Measurements from ENCODE around the gene GXYLT1.
"Not testable (repeated sequence)": the region's sequence is repeated elsewhere in the genome, so short reads cannot be mapped to it uniquely, and the experiment has no call there.

The GXYLT1 gene

DNA sequence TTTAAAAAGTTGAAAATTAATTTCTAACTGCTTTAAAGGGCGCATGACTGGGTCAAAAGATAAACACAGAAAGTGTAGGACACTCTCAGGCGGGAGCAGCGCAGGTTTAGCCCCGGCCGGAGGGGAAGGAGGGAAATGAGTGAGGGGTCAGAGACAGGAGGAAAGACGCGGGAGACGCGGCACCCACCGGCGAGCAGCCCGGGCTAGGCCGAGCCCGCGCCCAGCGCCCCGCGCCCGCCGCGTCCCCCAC is 591 bp downstream of the GXYLT1 start:
- no peak for DNase-seq

- peak; percentile 22 to 32 (median 27) for DNase-seq
Observed at GRCh38 chr12:42143452-42144157, 1.1 kb downstream of the GXYLT1 start.

DNA sequence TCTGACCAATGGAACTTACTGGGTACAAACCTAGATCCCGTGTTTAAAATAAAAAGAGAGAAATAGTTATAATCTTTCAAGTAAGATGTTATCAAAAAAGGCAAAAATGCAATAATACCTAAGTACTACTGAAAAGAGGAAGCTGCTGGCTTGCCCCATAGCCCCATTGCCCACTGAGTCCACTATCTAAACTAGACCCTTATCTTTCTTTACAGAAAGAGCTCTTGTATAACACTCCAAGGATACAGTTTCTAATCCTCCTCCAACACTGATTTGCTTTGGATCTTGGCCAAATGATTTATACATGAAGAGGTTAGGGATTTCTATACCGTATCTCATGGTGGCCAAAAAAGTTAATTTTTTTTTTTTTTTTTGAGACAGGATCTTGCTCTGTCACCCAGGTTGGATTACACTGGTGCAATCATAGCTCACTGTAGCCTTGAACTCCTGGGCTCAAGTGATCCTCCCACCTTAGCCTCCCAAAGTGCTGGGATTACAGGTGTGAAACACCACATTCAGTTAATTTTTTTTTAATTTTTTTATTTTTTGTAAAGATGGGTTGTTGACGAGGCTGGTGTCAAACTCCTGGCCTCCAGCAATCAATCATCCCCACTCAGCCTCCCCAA is 2.6 kb downstream of the GXYLT1 start:
- DNase-seq = no peak

- DNase-seq = no peak
Observed at GRCh38 chr12:42140901-42141300, 3.8 kb downstream of the GXYLT1 start.

GRCh38 chr12:42135259-42135814 is 9.3 kb downstream of the GXYLT1 start:
- DNase-seq = peak; percentile 12 to 66 (median 50)

DNA sequence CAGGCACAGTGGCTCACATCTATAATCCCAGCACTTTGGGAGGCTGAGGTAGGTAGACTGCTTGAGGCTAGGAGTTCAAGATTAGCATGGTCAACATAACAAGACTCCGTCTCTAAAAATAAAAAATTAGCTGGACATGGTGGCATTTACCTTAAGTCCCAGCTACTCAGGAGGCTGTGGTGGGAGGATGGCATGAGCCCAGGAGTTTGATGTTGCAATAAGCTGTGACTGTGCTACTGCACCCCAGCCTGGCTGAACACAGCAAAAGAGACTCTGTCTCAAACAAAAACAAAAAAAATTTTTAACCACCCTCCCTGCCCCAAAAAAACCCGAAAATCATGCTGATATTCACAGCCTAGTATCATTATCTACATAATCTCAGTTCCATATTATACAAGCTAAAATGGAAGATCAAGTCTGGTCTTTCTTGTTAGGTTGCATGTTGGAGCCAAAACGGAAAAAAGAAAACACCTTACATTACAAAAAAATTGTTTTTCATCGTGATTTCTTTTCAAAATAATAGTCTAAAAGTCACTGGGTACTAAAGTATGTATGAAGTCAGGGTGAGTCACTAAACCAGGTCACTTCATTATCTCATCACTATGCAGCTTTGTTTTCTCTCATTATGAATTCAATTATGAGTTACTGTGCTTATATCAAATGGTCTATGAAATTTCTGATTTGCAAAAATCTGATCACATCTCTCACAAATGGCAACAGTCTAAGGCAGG is 13.8 kb downstream of the GXYLT1 start:
- DNase-seq = peak; percentile 11 to 42 (median 21)

GRCh38 chr12:42129595-42130204 is 15.0 kb downstream of the GXYLT1 start:
- peak; percentile 65 to 78 (median 77) for DNase-seq

DNA sequence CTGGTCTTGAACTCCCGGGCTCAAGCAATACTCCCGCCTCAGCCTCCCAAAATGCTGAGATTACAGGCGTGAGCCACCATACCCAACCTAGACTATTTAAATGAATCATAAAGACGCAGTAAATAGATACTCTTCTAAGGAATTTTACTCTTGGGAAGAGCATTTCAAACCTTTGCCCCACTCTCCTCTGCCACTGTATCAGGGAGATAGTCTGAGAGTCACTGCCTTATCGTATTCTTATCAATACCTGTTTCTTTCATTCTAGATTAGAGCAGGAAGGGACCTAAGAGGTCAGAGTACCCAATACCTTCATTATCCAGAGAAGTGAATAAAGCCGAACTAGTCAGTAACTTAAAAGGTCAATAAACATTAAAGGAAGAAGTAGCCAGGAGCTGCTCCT is 15.8 kb downstream of the GXYLT1 start:
- no peak for DNase-seq

GRCh38 chr12:42128327-42128726 is 16.3 kb downstream of the GXYLT1 start:
- DNase-seq = peak in 2 of 3 donors; percentile 20 to 23

- DNase-seq = no peak
Observed at GRCh38 chr12:42126963-42127362, 17.7 kb downstream of the GXYLT1 start.

- DNase-seq = peak in 1 of 3 donors; percentile 15
Observed at GRCh38 chr12:42125388-42125767, 19.3 kb downstream of the GXYLT1 start.

DNA sequence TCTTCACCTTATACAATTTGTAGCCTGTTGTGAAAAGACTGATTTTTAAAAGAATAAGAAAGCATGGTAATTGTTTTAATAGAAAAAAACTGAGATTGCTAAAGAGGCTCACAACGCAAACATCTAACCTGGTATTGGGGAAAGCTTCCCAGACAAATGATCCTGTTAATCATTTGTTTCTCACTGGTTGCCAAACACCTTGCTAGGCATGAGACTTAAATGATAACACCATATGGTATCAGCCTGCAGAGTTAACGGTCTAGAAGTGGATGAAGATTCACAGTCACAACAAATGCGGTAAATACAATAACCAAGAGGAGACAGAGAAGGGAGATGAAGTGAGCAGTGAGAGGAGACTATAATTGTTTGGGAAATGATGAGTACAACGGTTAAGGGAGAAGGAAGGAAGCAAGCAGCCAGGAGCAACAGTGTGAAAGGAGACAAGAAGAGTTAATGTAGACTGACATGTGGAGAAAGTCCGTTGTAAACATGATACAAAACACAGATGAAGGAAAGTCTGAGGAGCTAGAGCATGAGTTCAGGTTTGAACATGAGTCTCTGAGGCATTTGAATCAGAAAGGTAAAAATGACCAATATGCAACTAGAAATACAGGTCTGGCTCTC is 19.8 kb downstream of the GXYLT1 start:
- DNase-seq = no peak

DNA sequence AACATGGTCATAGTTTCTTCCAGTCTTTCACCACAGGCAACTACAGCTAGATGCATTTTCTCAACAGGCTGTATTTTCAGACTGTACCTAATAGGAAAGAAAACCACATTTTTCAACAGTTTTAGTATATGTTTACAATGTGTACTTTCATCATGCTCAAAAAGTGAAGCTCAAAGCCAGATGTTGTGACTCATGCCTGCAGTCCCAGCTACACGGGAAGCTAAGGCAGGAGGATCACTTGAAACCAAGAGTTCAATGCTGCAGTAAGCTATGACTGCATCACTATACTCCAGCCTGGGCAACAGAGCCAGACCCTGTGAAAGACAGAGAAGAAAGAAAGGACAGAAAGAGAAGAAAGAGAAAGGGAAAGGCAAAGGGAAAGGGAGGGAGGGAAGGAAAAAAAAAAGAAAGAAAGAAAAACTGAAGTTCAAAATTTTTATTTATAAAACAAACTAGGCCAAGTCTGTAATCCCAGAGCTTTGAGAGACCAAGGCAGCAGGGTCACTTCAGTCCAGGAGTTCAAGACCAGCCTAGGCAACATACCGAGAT is 25.5 kb downstream of the GXYLT1 start:
- peak in 1 of 3 donors; percentile 18 for DNase-seq

GRCh38 chr12:42118136-42118879 is 26.4 kb downstream of the GXYLT1 start:
- no peak for DNase-seq

DNA sequence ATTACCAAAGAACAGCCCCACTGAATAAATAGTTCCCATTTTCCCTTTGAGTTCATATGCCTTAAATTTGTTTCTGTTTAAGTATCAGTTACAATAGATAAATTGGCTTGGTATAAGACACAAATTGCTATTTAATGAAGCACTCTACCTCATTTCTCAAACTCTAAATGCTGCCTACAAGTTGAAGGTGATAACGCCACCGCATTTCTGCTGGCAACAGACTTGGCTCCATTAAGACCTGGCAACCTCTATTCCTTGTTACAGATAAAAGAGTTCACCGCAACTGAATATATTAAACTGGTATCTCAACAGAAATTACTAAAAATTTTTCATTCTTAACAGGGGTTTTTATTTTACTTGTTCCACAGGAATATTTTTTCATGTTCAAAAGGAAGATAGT is 35.6 kb downstream of the GXYLT1 start:
- DNase-seq = no peak

DNA sequence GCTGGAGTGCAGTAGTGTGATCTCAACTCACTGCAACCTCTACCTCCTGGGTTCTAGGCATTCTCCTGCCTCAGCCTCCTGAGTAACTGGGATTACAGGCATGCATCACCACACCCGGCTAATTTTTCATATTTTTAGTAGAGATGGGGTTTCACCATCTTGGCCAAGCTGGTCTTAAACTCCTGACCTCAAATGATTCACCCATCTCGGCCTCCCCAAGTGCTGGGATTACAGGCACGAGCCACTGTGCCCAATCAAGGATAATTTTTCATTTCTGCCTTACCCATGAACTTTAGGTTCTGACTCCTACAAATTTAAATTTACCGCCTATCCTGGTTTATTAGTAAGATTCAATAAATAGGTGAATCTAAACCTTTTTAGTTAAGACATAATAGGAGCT is 37.9 kb downstream of the GXYLT1 start:
- DNase-seq = not testable (repeated sequence)

- DNase-seq = no peak
Observed at GRCh38 chr12:42104784-42105183, 39.9 kb downstream of the GXYLT1 start.

- no peak for DNase-seq
Observed at GRCh38 chr12:42104087-42104486, 40.6 kb downstream of the GXYLT1 start.

DNA sequence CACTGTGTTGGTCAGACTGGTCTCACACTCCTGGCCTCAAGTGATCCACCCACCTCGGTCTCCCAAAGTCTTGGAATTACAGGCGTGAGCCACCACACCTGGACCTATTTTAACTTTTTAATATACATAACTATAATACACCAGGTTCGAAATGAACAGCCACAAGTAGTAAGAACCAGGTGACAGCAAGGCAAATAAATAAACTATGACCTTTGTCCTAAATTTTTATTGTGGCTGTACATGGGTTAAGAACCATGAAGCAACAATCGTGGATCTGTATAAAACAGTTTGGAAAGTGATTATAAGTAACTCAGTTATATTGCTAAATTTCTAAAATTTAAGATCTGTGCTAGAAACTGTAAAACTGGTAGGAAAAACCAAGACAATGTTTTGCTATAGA is 41.5 kb downstream of the GXYLT1 start:
- no peak for DNase-seq

DNA sequence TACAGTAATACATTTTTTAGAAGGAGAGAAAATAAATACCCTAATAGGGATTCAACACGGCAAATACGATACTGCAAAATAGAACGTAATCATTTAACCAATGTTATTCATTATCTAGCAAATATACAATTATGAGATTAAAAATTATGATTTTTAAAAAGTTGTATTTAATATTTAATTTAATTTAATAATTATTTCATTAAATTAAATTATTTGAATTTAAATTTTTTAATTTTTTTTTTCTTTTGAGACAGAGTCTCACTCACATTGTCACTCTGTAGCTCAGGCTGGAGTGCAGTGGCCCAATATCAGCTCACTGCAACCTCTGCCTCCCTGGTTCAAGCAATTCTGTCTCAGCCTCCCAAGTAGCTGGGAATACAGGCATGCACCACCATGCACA is 42.0 kb downstream of the GXYLT1 start:
- no peak for DNase-seq

DNA sequence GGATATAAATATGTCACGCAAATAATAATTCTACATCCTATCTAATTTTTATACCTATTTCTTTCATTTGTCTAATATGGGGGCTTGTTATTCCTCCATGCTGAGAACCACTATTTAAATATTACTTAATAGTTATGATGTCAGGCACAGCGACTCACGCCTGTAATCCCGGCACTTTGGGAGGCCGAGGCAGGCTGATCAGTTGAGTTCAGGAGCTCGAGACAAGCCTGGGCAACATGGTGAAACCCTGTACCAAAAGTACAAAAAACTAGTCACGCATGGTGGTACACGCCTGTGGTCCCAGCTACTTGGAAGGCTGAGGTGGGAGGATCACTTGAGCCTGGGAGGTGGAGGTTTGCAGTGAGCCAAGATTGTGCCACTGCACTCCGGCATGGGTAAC is 45.2 kb downstream of the GXYLT1 start:
- DNase-seq = no peak

DNA sequence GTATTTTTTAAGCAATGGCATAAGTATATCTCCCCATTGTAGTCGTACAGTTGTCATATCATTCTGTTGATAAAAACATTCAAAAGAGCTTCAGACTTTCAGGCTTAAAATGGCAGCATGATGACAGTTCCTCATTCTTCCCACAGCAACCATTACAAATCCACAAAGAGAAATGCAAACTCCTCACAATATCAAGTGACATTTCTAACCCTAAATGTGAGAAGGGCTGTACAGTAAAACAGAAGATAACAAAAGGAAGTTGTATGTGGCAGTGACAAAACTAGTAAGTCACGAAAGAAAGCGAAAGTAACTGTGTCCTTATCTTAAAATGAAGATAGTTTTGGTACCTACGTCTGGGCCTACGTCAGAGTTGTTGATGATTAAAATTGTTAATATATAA is 46.7 kb downstream of the GXYLT1 start:
- DNase-seq = peak; percentile 47 to 76 (median 59)
